Measurements from ENCODE around the gene FOXK1.

The FOXK1 gene

GRCh38 chr7:4817178-4817901 lies 135.2 kb downstream of the FOXK1 start:
- no peaks in the 10 kb centered on the region for H3K4me1 Mint-ChIP-seq
- no peaks in the 10 kb centered on the region for H3K36me3 Mint-ChIP-seq (ENCODE audit: insufficient read depth)
- no peaks in the 10 kb centered on the region for H3K9me3 Mint-ChIP-seq
- no peak for ATAC-seq (replicated peaks; ENCODE audit: extremely low read depth, poor library complexity, severe bottlenecking)
- no peak overlapping the region for H3K27ac Mint-ChIP-seq (ENCODE audit: low read depth)
- H3K4me3 Mint-ChIP-seq, result no peak overlapping the region
- H3K27me3 Mint-ChIP-seq, result peaks cover 35% of the 10 kb centered on the region
- no peak for DNase-seq (ENCODE audit: low spot score in 2 of 2)

- Mint-ChIP-seq H3K27ac (ENCODE audit: low read depth) (no peak overlapping the region), H3K36me3 (ENCODE audit: insufficient read depth) (no peaks in the 10 kb centered on the region), H3K9me3 (no peaks in the 10 kb centered on the region), H3K4me3 (no peak overlapping the region), H3K27me3 (peaks cover 27% of the 10 kb centered on the region), H3K4me1 (no peaks in the 10 kb centered on the region)
- DNase-seq (ENCODE audit: low spot score in 2 of 2), result no peak
- ATAC-seq (replicated peaks; ENCODE audit: extremely low read depth, poor library complexity, severe bottlenecking), result no peak
Measured at GRCh38 chr7:4818000-4818794, 136.1 kb downstream of the FOXK1 start.

GRCh38 chr7:4819560-4820404 lies 137.7 kb downstream of the FOXK1 start:
- H3K36me3 Mint-ChIP-seq (ENCODE audit: insufficient read depth), result no peaks in the 10 kb centered on the region
- H3K27me3 Mint-ChIP-seq, result peaks cover 12% of the 10 kb centered on the region
- H3K4me1 Mint-ChIP-seq, result no peaks in the 10 kb centered on the region
- no peak overlapping the region for H3K27ac Mint-ChIP-seq (ENCODE audit: low read depth)
- H3K9me3 Mint-ChIP-seq, result no peaks in the 10 kb centered on the region
- DNase-seq (ENCODE audit: low spot score in 2 of 2) (no peak), ATAC-seq (replicated peaks; ENCODE audit: extremely low read depth, poor library complexity, severe bottlenecking) (no peak)
- no peak overlapping the region for H3K4me3 Mint-ChIP-seq

GRCh38 chr7:4820405-4820966 lies 138.4 kb downstream of the FOXK1 start:
- ATAC-seq (replicated peaks; ENCODE audit: extremely low read depth, poor library complexity, severe bottlenecking), result no peak
- peaks cover 18% of the 10 kb centered on the region for H3K27me3 Mint-ChIP-seq

More at GRCh38 chr7:4820405-4820966, 138.4 kb downstream of the FOXK1 start:
- Mint-ChIP-seq H3K4me1 (no peaks in the 10 kb centered on the region), H3K4me3 (no peak overlapping the region), H3K36me3 (ENCODE audit: insufficient read depth) (no peaks in the 10 kb centered on the region), H3K9me3 (no peaks in the 10 kb centered on the region), H3K27ac (ENCODE audit: low read depth) (no peak overlapping the region)
- no peak for DNase-seq (ENCODE audit: low spot score in 2 of 2)
